ENCODE measurements around the gene RPH3AL. TPM values are rescaled to one million over a fixed set of nuclear protein-coding genes. Genes with fewer than 3 reads are reported as not detected.
"Not testable (repeated sequence)": the region's sequence is repeated elsewhere in the genome, so short reads cannot be mapped to it uniquely, and the experiment has no call there.

RPH3AL gene
- total RNA-seq, 1 donor: 1.3 TPM

DNA sequence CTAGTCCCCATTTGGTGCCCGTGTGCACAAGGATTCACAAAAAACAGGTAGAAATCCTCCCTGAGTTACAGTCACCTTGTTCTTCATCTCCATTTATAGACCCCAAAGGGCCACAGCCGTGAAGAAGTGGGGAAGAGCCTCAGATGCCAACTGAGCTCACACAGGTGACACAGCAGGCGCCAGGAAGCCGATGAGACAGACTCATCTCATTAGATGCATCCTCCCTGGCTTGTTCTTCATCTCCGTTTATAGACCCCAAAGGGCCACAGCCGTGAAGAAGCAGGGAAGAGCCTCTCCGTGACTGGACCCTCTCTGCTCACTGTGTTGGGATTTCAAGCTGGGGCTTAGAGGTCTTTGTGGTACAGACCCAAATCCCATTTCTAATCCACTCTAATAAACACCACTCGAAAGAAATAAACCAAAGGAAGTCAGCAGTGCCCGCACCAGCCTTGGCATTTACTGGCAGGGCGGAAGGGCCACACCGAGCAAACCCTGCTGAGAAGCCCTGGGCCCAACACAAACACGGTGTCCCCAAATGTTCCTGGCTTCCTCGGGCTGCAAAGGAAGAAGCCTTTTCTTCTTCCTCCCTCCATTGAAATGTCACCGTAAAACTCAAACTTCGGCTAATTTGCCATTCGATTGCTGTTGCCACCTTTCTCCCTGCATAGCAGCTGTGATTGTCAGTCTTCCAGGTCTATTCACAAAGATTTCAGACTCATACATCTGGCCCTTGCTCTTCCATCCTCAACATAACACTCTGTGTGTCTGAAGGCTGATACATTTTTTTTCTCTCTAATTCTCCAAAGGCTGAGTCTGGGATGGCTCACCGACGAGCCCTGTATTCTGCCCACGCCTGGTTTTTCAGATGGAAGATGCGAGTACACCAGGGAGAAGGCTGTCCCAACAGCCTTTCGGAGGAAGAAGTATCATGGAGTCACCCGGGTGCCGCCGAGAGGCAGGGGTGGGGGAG lies 126.2 kb downstream of the RPH3AL start:
- no peak for DNase-seq (ENCODE audit: low read depth)
- TF ChIP-seq, protein P1, sequence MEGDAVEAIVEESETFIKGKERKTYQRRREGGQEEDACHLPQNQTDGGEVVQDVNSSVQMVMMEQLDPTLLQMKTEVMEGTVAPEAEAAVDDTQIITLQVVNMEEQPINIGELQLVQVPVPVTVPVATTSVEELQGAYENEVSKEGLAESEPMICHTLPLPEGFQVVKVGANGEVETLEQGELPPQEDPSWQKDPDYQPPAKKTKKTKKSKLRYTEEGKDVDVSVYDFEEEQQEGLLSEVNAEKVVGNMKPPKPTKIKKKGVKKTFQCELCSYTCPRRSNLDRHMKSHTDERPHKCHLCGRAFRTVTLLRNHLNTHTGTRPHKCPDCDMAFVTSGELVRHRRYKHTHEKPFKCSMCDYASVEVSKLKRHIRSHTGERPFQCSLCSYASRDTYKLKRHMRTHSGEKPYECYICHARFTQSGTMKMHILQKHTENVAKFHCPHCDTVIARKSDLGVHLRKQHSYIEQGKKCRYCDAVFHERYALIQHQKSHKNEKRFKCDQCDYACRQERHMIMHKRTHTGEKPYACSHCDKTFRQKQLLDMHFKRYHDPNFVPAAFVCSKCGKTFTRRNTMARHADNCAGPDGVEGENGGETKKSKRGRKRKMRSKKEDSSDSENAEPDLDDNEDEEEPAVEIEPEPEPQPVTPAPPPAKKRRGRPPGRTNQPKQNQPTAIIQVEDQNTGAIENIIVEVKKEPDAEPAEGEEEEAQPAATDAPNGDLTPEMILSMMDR (IDR thresholded peaks at IDR 0.05; ENCODE audit: insufficient read depth, low read depth, low read length): no peak
- H3K4me3 ChIP-seq (ENCODE audit: low read depth, low read length): no peak overlapping the region

DNA sequence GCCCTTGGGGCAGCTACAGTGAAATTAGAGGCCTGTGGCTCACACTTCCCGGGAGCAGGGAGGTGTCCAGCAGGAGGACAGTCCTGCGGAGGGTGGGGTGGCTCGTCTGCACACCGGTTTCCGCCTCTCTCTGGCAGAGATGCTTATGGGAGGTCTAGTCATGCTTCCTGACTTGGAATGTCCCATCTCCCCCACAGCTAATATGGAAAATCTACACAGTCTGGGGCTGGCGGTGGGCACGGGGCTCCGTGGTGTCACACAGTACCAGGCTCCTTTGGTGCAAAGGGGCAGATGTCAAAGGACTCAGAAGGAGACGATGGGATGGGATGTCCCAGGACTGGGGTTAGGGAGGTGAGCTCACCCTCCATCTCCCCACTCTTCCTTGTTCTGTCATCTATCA lies 127.1 kb downstream of the RPH3AL start:
- H3K4me3 ChIP-seq (ENCODE audit: low read depth, low read length): no peak overlapping the region
- TF ChIP-seq, protein P1 (IDR thresholded peaks at IDR 0.05; ENCODE audit: insufficient read depth, low read depth, low read length): no peak
- no peak for DNase-seq (ENCODE audit: low read depth)

DNA sequence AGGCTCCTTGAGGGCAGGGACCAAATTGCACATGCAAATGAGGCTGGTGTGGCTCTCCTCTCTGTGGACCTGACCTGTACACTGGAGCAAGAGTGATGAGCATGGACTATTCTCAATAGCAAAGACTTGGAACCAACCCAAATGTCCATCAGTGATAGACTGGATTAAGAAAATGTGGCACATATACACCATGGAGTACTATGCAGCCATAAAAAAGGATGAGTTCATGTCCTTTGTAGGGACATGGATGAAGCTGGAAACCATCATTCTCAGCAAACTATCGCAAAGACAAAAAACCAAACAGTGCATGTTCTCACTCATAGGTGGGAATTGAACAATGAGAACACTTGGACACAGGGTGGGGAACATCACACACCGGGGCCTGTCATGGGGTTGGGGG lies 128.0 kb downstream of the RPH3AL start:
- H3K4me3 ChIP-seq (ENCODE audit: low read depth, low read length); DNase-seq (ENCODE audit: low read depth): not testable (repeated sequence)

DNA sequence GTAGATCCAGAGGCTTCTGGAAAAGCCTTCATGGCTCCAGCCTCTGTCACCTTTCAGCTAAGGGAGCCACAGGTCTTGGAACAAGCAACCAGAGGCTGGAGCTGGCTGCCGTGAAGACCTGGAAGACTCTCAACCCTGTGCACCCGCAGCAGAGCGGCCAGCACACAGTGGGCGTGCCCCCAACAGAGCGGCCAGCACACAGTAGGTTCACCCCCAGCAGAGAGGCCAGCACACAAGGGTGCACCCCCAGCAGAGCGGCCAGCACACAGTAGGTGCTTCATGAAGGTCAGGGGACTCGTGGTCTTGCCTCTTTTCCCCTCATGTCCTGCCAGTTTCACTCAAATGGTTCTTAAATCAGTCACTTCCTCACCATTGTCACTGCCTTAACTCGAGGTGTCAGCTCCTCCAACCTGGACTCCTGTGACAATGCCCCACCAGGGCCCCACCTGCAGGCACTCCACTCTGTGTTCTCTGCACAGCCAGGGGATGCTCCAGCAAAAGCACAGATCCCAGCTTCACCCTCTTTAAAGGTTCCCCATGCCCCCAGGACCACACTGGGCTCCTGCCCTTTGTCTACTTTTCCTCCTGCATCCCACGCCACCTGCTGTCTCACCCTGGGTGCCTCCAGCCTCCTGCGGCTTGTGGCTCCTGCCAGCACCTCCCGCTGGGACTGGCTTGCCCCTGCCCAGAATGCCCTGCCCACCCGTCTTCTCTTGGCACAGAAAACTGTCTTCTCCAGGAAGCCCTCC lies 128.7 kb downstream of the RPH3AL start:
- DNase-seq (ENCODE audit: low read depth): no peak
- TF ChIP-seq, protein P1 (IDR thresholded peaks at IDR 0.05; ENCODE audit: insufficient read depth, low read depth, low read length): no peak
- H3K4me3 ChIP-seq (ENCODE audit: low read depth, low read length): no peak overlapping the region

DNA sequence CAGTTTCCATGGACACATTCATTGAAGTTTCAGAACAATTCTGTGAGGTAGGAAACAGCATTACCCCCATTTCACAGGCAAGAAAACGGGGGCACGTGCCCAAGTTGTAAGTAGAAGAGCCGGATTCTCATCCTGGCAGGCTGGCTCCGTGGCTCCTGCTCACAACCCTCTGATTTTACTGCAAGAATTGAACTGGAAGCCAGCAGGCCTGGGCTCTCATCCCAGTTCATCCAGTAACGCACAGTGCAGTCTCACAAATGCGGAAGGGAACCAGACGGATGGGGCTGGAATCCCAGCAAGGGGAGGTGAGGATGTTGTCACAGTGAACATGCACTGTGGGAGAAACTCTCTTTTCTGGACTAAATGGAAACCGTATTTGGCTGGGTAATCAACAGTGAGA lies 130.4 kb downstream of the RPH3AL start:
- DNase-seq (ENCODE audit: low read depth): no peak
- TF ChIP-seq, protein P1 (IDR thresholded peaks at IDR 0.05; ENCODE audit: insufficient read depth, low read depth, low read length): no peak

DNA sequence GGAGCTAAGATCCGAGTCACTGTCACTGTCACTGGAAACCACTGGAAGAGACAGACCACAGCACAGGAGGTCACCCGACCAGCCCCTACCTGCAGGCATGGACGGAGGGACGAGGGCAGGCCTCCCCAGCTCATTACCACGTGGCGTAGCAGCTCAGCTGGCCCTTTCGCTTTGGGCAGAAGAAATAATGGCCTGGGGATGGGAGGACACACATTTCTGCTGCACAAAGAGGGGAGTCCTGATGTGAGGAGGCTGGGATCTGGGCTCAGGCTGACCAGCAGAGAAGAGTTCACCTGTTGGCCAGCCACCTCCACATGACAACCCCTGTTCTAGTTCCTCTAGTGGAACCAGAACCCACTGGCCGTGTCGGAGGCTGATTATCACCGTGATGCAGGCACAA lies 132.9 kb downstream of the RPH3AL start:
- no peak for DNase-seq (ENCODE audit: low read depth)
- TF ChIP-seq, protein P1 (IDR thresholded peaks at IDR 0.05; ENCODE audit: insufficient read depth, low read depth, low read length): no peak
- H3K4me3 ChIP-seq (ENCODE audit: low read depth, low read length): no peak overlapping the region

More for the DNA sequence above, 130.4 kb downstream of the RPH3AL start:
- no peak overlapping the region for H3K4me3 ChIP-seq (ENCODE audit: low read depth, low read length)
